Fibroblast of skin of left quadriceps (primary cell): Measurements from ENCODE around the gene POM121.
"Not testable (repeated sequence)": the region's sequence is repeated elsewhere in the genome, so short reads cannot be mapped to it uniquely, and the experiment has no call there.

ENCODE experiments used
- DNase-seq, 2 experiments: peaks; one replicate each; pipeline ENCODE4 v3.0.0-alpha.2; 2013; ENCODE audit warnings: low read depth in 2 of 2

POM121 gene

GRCh38 chr7:72924733-72925545 lies at the start of gene POM121:
TSS of gene POM121 (plus strand) at chr7:72925095. CDS start at chr7:72925122, 27 bp downstream.
- peak; percentile 61 to 62 for DNase-seq

DNA sequence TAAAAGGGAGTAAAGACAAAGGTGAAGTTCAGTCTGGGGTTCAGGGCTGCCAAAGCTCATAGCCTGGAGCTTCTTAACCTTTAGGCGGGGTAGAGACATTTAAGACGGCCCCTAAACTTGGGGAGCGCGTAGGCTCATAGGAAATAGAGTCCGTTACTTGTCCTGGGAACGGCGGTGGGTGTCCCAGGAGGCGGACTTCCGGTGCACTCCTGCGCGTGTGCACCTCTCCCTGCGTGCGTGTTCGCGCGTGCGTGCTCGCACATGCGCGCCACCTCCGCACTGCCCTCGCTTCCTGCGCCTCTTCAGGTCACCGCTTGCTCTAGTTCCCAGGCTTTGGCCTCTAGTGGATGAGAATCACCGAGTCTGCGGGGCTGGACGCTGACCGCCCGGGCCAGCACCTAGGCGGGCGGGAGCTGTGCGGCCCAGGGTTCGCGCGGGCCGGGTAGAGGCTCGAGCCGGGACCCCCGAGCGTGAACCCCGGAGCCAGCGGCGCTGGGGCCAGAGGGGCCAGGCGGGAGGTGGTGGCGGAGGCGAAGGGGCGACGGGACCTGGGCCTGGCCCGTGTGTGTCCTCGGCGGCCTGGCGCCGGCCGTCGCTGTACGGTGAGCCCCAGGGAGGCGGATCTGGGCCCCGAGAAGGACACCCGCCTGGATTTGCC lies 45.7 kb upstream of the POM121 start:
- peak; percentile 46 to 56 for DNase-seq

DNA sequence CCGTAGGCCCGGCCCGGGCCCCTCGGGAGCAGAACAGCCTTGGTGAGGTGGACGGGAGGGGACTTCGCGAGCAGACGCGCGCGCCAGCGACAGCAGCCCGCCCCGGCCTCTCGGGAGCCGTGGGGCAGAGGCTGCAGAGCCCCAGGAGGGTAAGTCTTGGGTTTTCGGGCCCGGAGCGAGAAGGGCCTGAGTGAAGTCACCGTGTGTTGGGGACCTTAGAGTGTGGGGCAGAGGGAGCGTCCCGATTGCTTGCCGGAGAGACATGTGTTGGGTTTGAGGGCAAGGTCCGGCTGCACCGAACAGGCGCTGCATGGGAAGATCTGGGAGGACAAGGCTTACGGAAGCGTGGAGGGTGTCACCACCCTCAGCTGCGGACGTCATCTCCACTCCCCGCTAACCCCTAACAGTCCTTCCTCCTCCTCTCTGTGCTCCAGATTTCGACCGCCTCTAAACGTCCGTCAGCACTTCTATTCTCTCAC lies 45.1 kb upstream of the POM121 start:
- not testable (repeated sequence) for DNase-seq

DNA sequence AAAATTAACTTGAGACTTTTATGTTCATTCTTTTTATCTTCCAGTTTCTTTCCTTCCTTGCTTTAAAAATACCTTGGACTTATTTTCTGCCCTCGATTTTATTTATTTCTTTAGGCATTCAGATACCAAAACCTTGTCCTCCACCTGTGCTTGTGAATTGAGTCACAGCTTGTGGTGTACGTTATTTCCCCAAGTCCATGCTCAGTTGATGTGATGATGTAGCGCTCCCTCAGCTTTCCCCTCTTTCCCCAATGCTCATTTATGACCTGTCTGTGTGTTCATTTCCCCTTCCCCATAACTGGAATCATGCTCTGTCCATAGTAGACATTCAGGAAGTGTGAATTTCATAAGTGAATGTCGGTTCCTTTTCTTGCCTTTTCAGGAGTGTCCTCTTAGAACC lies 33.1 kb upstream of the POM121 start:
- DNase-seq: not testable (repeated sequence)

DNA sequence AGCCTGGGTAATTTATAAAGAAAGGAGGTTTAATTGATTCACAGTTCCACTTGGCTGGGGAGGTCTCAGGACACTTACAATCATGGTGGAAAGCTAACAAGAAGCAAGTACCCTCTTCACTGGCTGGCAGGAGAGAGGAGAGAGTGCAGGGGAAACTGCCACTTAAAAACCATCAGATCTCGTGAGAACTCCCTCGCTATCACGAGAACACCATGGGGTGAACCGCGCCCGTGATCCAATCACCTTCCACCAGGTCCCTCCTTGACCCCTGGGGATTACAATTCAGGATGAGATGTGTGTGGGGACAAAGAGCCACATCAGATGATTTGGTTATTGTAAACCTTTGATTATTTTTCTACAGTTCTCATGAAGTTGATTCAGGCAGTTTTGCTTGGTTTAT lies 20.2 kb upstream of the POM121 start:
- DNase-seq: not testable (repeated sequence)

GRCh38 chr7:72908422-72908821 lies 16.5 kb upstream of the POM121 start:
- not testable (repeated sequence) for DNase-seq

DNA sequence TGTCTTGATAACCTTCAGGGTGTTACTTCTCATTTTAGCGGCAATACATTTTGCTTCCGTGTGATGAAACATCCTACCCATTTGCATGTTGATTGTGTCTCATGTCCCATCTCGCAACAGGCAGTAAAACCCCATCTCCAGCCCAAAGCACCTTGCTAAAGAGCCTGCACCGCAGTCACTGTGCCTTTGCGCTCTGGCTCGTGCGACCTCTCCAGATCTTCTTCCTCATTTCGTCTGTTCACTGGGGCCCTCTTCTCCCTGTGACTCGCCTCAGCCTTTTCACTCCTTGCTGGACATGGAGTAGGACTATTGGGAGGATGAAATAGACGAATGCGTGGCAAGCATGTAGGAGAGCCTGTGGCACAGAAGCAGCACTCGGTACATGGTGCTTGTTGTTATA lies 13.5 kb upstream of the POM121 start:
- DNase-seq: not testable (repeated sequence)

GRCh38 chr7:72913750-72914149 lies 11.1 kb upstream of the POM121 start:
- DNase-seq: not testable (repeated sequence)

GRCh38 chr7:72914756-72915525 lies 10.0 kb upstream of the POM121 start:
- DNase-seq: peak in 1 of 2 experiments; percentile 20

DNA sequence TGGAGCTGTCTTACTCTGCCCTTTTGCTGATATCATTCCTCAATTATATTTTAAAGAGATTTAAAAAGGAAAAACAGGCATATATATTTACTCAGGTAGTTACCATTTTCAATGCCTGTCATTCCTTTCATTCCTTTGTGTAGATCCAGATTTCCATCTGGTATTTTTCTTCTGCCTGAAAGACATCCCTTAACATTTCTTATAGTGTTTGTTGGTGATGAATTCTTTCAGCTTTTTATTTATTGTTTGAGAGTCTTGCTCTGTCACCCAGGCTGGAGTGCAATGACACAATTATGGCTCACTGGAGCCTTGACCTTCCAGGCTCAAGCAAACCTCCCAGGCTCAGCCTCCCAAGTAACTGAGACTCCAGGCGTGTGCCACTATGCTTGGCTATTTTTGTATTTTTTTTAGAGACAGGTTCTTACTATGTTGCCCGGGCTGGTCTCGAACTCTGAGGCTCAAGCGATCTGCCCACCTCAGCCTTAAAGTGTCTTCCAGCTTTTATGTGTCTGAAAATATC lies 5.6 kb upstream of the POM121 start:
- no peak for DNase-seq

DNA sequence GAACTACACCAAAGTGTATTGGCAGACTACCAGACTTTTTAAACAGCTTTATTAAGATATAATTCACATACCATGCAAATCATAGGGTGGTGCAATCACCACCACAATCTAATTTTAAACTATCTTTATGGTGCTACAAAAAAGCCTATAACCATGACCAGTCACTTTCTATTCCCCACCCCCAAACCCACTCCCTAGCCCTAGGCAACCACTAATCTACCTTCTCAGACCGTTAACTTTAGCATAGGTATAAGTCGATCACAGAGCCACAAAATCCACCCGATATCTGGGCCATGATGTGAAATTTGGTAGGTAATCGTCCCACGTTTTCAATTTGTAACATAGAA lies 536 bp upstream of the POM121 start:
- DNase-seq: no peak

GRCh38 chr7:72925546-72926120 lies 738 bp downstream of the POM121 start:
- DNase-seq: no peak

DNA sequence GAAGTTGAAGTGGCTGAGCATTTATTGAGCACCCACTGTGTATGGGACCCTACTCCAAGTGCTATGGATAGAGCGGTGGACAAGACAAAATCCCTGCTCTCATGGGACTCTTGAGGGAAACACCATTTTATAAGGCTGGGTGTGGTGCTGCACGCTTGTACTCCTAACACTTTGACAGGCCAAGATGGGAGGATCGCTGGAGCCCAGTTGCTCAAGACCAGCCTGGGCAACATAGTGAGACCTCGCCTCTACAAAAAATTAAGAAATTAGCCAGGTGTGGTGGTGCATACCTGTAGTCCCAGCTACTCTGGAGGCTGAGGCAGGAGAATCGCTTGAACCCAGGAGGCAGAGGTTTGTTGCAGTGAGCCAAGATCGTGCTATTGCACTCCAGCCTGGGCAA lies 2.9 kb downstream of the POM121 start:
- DNase-seq: not testable (repeated sequence)

- not testable (repeated sequence) for DNase-seq
These were observed 3.3 kb downstream of the POM121 start for GRCh38 chr7:72928216-72928615.

DNA sequence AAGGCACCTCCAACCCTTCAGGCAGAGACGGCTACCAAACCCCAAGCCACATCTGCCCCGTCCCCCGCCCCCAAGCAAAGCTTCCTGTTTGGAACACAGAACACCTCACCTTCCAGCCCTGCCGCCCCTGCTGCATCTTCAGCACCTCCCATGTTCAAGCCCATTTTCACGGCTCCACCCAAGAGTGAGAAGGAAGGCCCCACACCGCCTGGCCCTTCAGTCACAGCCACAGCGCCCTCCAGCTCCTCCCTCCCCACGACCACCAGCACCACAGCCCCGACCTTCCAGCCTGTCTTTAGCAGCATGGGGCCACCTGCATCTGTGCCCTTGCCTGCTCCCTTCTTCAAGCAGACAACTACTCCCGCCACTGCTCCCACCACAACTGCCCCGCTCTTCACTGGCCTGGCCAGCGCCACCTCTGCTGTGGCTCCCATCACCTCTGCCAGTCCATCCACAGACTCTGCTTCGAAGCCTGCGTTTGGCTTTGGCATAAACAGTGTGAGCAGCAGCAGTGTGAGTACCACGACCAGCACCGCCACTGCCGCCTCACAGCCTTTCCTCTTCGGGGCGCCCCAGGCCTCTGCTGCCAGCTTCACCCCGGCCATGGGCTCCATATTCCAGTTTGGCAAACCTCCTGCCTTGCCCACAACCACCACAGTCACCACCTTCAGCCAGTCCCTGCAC lies 17.3 kb downstream of the POM121 start:
- not testable (repeated sequence) for DNase-seq

DNA sequence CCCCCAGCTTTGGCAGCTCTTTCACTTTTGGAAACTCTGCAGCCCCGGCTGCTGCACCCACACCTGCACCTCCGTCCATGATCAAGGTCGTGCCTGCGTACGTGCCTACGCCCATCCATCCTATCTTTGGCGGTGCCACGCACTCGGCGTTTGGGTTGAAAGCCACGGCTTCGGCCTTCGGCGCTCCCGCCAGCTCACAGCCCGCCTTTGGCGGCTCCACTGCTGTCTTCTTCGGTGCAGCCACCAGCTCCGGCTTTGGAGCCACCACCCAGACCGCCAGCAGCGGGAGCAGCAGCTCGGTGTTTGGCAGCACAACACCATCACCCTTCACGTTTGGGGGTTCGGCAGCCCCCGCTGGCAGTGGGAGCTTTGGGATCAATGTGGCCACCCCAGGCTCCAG lies 18.1 kb downstream of the POM121 start:
- DNase-seq: not testable (repeated sequence)

GRCh38 chr7:72944937-72945336 lies 20.0 kb downstream of the POM121 start:
- DNase-seq: not testable (repeated sequence)

DNA sequence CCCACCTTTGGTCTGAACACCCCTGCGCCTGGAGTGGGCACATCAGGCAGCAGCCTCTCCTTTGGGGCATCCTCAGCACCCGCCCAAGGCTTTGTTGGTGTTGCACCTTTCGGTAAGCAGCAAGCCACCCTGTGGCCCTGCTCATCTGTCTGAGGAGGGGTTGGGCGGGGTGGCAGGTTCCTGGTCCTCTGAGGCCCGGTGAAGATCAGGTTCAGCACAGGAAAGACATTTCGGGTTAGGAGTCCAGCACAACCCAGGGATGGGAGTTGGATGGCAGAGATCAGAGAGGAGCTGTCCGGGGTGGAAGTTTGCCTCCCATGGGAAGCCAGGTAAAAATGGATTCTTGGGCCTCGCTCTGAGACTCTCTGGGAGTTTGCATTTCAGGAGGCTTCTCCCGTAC lies 20.7 kb downstream of the POM121 start:
- DNase-seq: not testable (repeated sequence)

GRCh38 chr7:72946130-72946745 lies 21.3 kb downstream of the POM121 start:
- not testable (repeated sequence) for DNase-seq

GRCh38 chr7:72948714-72949113 lies 23.8 kb downstream of the POM121 start:
- not testable (repeated sequence) for DNase-seq

DNA sequence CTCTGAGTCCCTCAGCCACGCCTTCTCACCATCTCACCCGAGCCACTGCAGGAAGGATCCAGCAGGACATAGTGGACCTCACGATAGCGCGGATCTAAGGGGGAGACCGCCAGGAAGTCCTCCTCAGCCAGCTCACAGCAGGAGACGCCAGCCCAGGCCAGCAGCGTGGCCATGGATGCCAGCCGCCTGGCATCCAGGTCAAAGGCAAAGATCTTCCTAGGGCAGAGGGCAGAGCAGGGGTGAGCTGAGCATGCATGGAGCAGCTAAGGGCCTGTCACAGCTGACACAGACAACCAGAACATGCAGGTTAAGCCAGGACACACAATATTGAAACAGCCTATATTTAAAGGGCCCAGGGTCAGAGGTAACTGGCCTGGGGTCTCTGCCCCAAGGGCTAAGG lies 24.4 kb downstream of the POM121 start:
- DNase-seq: not testable (repeated sequence)
